Type B pancreatic cell (in vitro differentiated cells): Measurements from ENCODE around the gene FEM1C. TPM values are rescaled to one million over a fixed set of nuclear protein-coding genes. Genes with fewer than 3 reads are reported as not detected.
"Not testable (repeated sequence)": the region's sequence is repeated elsewhere in the genome, so short reads cannot be mapped to it uniquely, and the experiment has no call there.

Source experiments
- DNase-seq: peaks from one replicate; pipeline ENCODE4 v3.0.0; 2021; ENCODE audit warnings: mixed read lengths; ENCODE audit not compliant: unreplicated experiment; ENCODE audit errors: extremely low spot score
- H3K27ac Mint-ChIP-seq: 2 replicates; pipeline ENCODE4 v1.8.0; 2021; ENCODE audit warnings: mild to moderate bottlenecking, mixed read lengths
- H3K27me3 Mint-ChIP-seq: 2 replicates; pipeline ENCODE4 v1.8.0; 2021; ENCODE audit warnings: mixed read lengths
- H3K36me3 Mint-ChIP-seq: 2 replicates; pipeline ENCODE4 v1.8.0; 2021; ENCODE audit warnings: mixed read lengths
- H3K4me1 Mint-ChIP-seq: one replicate; pipeline ENCODE4 v1.8.0; 2021; ENCODE audit warnings: mixed read lengths; ENCODE audit not compliant: unreplicated experiment
- H3K4me3 Mint-ChIP-seq: 2 replicates; pipeline ENCODE4 v1.8.0; 2021; ENCODE audit warnings: mild to moderate bottlenecking, mixed read lengths
- H3K9me3 Mint-ChIP-seq: 2 replicates; pipeline ENCODE4 v1.8.0; 2021; ENCODE audit warnings: mixed read lengths
- CTCF ChIP-seq: fragments of 200-600 bp; sonication (generic); conservative IDR thresholded peaks from 2 replicates; pipeline ENCODE4 v1.5.0; 2021; ENCODE audit warnings: antibody characterized with exemption, mild to moderate bottlenecking
- total RNA-seq: library from RNA; stranded (reverse); gene quantifications from 2 replicates; pipeline ENCODE4 v1.2.1, GENCODE V29; 2021; ENCODE audit warnings: low replicate concordance

FEM1C gene
- total RNA-seq, 1 donor from 2014 or later, result 15.8 TPM

GRCh38 chr5:115487756-115488155 is 56.8 kb downstream of the FEM1C start:
- no peaks in the 10 kb centered on the region for H3K9me3 Mint-ChIP-seq
- DNase-seq, result no peak
- no peak for TF ChIP-seq CTCF
- no peak overlapping the region for H3K27ac Mint-ChIP-seq
- no peaks in the 10 kb centered on the region for H3K4me1 Mint-ChIP-seq
- H3K27me3 Mint-ChIP-seq, result peaks cover 8% of the 10 kb centered on the region
- no peaks in the 10 kb centered on the region for H3K36me3 Mint-ChIP-seq
- no peak overlapping the region for H3K4me3 Mint-ChIP-seq

- H3K27me3 Mint-ChIP-seq, result peaks cover 6% of the 10 kb centered on the region
- DNase-seq, result no peak
- H3K4me1 Mint-ChIP-seq, result no peaks in the 10 kb centered on the region
- no peak for TF ChIP-seq CTCF
- H3K27ac Mint-ChIP-seq, result no peak overlapping the region
- H3K9me3 Mint-ChIP-seq, result no peaks in the 10 kb centered on the region
- no peaks in the 10 kb centered on the region for H3K36me3 Mint-ChIP-seq
- H3K4me3 Mint-ChIP-seq, result no peak overlapping the region
Observed at GRCh38 chr5:115487168-115487567, 57.4 kb downstream of the FEM1C start.

GRCh38 chr5:115486728-115487127 is 57.8 kb downstream of the FEM1C start:
- no peak for DNase-seq
- no peaks in the 10 kb centered on the region for H3K9me3 Mint-ChIP-seq
- H3K4me1 Mint-ChIP-seq, result no peaks in the 10 kb centered on the region
- no peak overlapping the region for H3K27ac Mint-ChIP-seq
- TF ChIP-seq CTCF, result no peak
- H3K27me3 Mint-ChIP-seq, result peaks cover 6% of the 10 kb centered on the region
- H3K36me3 Mint-ChIP-seq, result no peaks in the 10 kb centered on the region
- H3K4me3 Mint-ChIP-seq, result no peak overlapping the region

GRCh38 chr5:115484368-115484767 is 60.2 kb downstream of the FEM1C start:
- H3K36me3 Mint-ChIP-seq, result no peaks in the 10 kb centered on the region
- no peaks in the 10 kb centered on the region for H3K4me1 Mint-ChIP-seq
- peaks cover 6% of the 10 kb centered on the region for H3K27me3 Mint-ChIP-seq
- H3K4me3 Mint-ChIP-seq, result no peak overlapping the region
- TF ChIP-seq CTCF, result no peak
- no peaks in the 10 kb centered on the region for H3K9me3 Mint-ChIP-seq
- no peak for DNase-seq
- H3K27ac Mint-ChIP-seq, result no peak overlapping the region

GRCh38 chr5:115480900-115481299 is 63.7 kb downstream of the FEM1C start:
- Mint-ChIP-seq H3K36me3 (no peaks in the 10 kb centered on the region), H3K27ac (no peak overlapping the region), H3K4me3 (no peak overlapping the region), H3K4me1 (no peaks in the 10 kb centered on the region), H3K9me3 (no peaks in the 10 kb centered on the region), H3K27me3 (peaks cover 4% of the 10 kb centered on the region)
- TF ChIP-seq CTCF, result no peak
- no peak for DNase-seq

- Mint-ChIP-seq H3K4me1 (no peaks in the 10 kb centered on the region), H3K4me3 (no peak overlapping the region), H3K9me3 (no peaks in the 10 kb centered on the region), H3K27me3 (peaks cover 4% of the 10 kb centered on the region), H3K27ac (no peak overlapping the region), H3K36me3 (no peaks in the 10 kb centered on the region)
- TF ChIP-seq CTCF, result no peak
- no peak for DNase-seq
Observed at GRCh38 chr5:115480271-115480670, 64.3 kb downstream of the FEM1C start.

- DNase-seq, H3K4me1 Mint-ChIP-seq, H3K4me3 Mint-ChIP-seq, H3K9me3 Mint-ChIP-seq, H3K36me3 Mint-ChIP-seq, H3K27me3 Mint-ChIP-seq, H3K27ac Mint-ChIP-seq: not testable (repeated sequence)
Observed at GRCh38 chr5:115479166-115479873, 65.3 kb downstream of the FEM1C start.
